GM23248 (cell line): ENCODE measurements around the gene CSH1. TPM values are rescaled to one million over a fixed set of nuclear protein-coding genes. Genes with fewer than 3 reads are reported as not detected.

Experiments
- DNase-seq: peaks from one replicate; pipeline ENCODE4 v3.0.0-alpha.2; 2015
- H2AFZ ChIP-seq: fragments of 200-600 bp; sonication (generic); 2 replicates; pipeline ENCODE4 v1.6.1; 2016; ENCODE audit warnings: antibody characterized with exemption
- H3F3A ChIP-seq: fragments of 200-600 bp; sonication (generic); 2 replicates; pipeline ENCODE4 v1.6.1; 2016; ENCODE audit warnings: mild to moderate bottlenecking, antibody characterized with exemption, mixed run types; ENCODE audit not compliant: insufficient read depth
- H3K27ac ChIP-seq: fragments of 200-600 bp; sonication (generic); 2 replicates; pipeline ENCODE4 v1.5.1; 2016; ENCODE audit warnings: mild to moderate bottlenecking
- H3K27me3 ChIP-seq: fragments of 200-600 bp; sonication (generic); replicated peaks from 2 replicates; pipeline ENCODE4 v1.6.1; 2016; ENCODE audit warnings: mild to moderate bottlenecking; ENCODE audit not compliant: insufficient read depth
- H3K36me3 ChIP-seq: fragments of 200-600 bp; sonication (generic); 2 replicates; pipeline ENCODE4 v1.6.1; 2016; ENCODE audit warnings: low read depth, mild to moderate bottlenecking
- H3K4me1 ChIP-seq: fragments of 200-600 bp; sonication (generic); 2 replicates; pipeline ENCODE4 v1.6.1; 2016; ENCODE audit warnings: mild to moderate bottlenecking; ENCODE audit not compliant: insufficient read depth
- H3K4me2 ChIP-seq: fragments of 200-600 bp; sonication (generic); one replicate; pipeline ENCODE4 v1.6.1; 2016; ENCODE audit warnings: mild to moderate bottlenecking; ENCODE audit not compliant: unreplicated experiment
- H3K4me3 ChIP-seq: fragments of 200-600 bp; sonication (generic); 2 replicates; pipeline ENCODE4 v1.5.1; 2016; ENCODE audit warnings: mild to moderate bottlenecking
- H3K79me2 ChIP-seq: fragments of 200-600 bp; sonication (generic); 2 replicates; pipeline ENCODE4 v1.6.1; 2016; ENCODE audit warnings: mild to moderate bottlenecking; ENCODE audit not compliant: insufficient read depth
- H3K9ac ChIP-seq: fragments of 200-600 bp; sonication (generic); 2 replicates; pipeline ENCODE4 v1.6.1; 2016; ENCODE audit warnings: mild to moderate bottlenecking
- H3K9me2 ChIP-seq: fragments of 200-600 bp; sonication (generic); 2 replicates; pipeline ENCODE4 v1.6.1; 2016; ENCODE audit warnings: mixed run types, mild to moderate bottlenecking, moderate library complexity; ENCODE audit not compliant: insufficient read depth
- H3K9me3 ChIP-seq: fragments of 200-600 bp; sonication (generic); one replicate; pipeline ENCODE4 v1.6.1; 2017; ENCODE audit warnings: low read depth
- H4K20me1 ChIP-seq: fragments of 200-600 bp; sonication (generic); 2 replicates; pipeline ENCODE4 v1.6.0; 2016; ENCODE audit not compliant: insufficient read depth
- EZH2 ChIP-seq: fragments of 200-600 bp; sonication (generic); IDR thresholded peaks from 2 replicates; pipeline ENCODE4 v1.6.1; 2018; ENCODE audit warnings: antibody characterized with exemption, mild to moderate bottlenecking; ENCODE audit not compliant: insufficient read depth, poor library complexity, severe bottlenecking
- EZH2phosphoT487 ChIP-seq: fragments of 200-600 bp; sonication (generic); IDR thresholded peaks from 2 replicates; pipeline ENCODE4 v1.6.1; 2018; ENCODE audit warnings: antibody characterized with exemption, moderate library complexity, mild to moderate bottlenecking, low read depth; ENCODE audit not compliant: insufficient read depth
- WGBS, 2 experiments: methylation state at CpG; one replicate each; pipeline ENCODE4 v1.1.6; 2015 to 2017; ENCODE audit warnings: low lambda C conversion rate in 2 of 2, low coverage in 1 of 2; ENCODE audit errors: missing lambda C conversion rate in 2 of 2; 5-methylcytosine and 5-hydroxymethylcytosine counted together
- in situ Hi-C: fragments of 300-500 bp; cut with MboI; formaldehyde crosslinking; loops from 2 replicates; pipeline ENCODE4 v1.15.0; 2020
- polyA plus RNA-seq: library from polyadenylated mRNA; unstranded; fragments of >200 nt; fragmentation: Nextera tagmentation; extraction: Ambion mirVana; gene quantifications from 2 replicates; pipeline ENCODE4 v1.2.1, GENCODE V29; 2016
- total RNA-seq: library from RNA; depleted of rRNA; stranded (reverse); fragments of >200 nt; shearing (Covaris generic); gene quantifications from 2 replicates; pipeline ENCODE4 v1.2.3, GENCODE V29; 2014

CSH1 gene
- total and polyA plus RNA-seq, 2 experiments from 2014 or later: not detected

DNA sequence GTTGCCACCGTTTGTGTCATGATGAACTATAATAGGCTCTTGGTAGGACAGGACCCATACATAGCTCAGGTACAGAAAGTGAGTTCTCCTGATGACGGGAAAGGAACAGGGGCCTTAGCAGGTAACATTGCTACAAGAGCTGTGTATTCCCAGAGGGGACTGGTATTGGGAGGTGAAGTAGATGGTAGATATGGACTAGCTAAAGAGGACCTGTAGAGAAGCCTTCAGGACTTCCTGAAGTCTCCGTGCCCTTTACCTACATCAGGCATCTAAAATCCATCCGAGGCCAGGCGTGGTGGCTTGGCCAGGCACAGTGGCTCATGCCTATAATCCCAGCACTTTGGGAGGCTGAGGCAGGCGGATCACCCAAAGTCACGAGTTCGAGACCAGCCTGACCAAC, 41.2 kb downstream of the CSH1 start:
- WGBS, 2 experiments: 62 to 69% methylated on average over 8 of the region's 8 CpGs
- in situ Hi-C loops: no loop called here
- no peak overlapping the region for H3K9ac ChIP-seq

DNA sequence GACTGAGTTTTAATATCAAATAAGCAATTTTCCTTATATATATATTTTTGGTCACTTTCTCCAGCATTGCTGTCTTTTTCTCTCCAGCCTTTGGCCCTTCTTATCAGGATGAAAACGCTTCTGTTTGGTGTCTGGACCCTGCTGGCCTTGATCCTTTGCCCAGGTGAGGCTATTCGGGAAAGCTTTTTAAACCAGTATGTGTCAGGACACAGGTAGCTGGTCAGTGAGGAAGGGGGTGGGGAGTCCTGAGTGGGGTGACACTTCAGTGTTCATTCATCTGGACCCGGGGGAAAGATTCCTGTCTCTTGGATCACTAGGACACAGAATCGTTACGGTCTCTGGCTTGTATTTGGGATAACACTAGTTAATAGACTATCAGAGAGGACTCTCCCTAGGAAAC, 41.7 kb downstream of the CSH1 start:
- H3K9me2 ChIP-seq: no peaks in the 10 kb centered on the region
- H3F3A ChIP-seq: no peaks in the 10 kb centered on the region
- no peak for DNase-seq
- H3K36me3 ChIP-seq: no peaks in the 10 kb centered on the region
- TF ChIP-seq EZH2 (no peak), EZH2phosphoT487 (no peak)
- WGBS, 2 experiments: 70 to 80% methylated on average over 5 of the region's 5 CpGs
- H4K20me1 ChIP-seq: no peaks in the 10 kb centered on the region
- H3K9me3 ChIP-seq: no peaks in the 10 kb centered on the region
- H3K27ac ChIP-seq: no peak overlapping the region
- in situ Hi-C loops: no loop called here
- no peak overlapping the region for H2AFZ ChIP-seq
- no peak overlapping the region for H3K4me2 ChIP-seq
- no peak overlapping the region for H3K4me3 ChIP-seq
- H3K9ac ChIP-seq: no peak overlapping the region
- no peaks in the 10 kb centered on the region for H3K79me2 ChIP-seq
- H3K27me3 ChIP-seq: peaks cover 4% of the 10 kb centered on the region; the same call in 1 of the 2 replicates
- no peaks in the 10 kb centered on the region for H3K4me1 ChIP-seq

More for the DNA sequence above, 41.2 kb downstream of the CSH1 start:
- H3K27ac ChIP-seq: no peak overlapping the region
- no peaks in the 10 kb centered on the region for H3K9me3 ChIP-seq
- peaks cover 4% of the 10 kb centered on the region; the same call in 1 of the 2 replicates for H3K27me3 ChIP-seq
- H3K4me2 ChIP-seq: no peak overlapping the region
- TF ChIP-seq EZH2: no peak
- no peak for TF ChIP-seq EZH2phosphoT487
- H3K9me2 ChIP-seq: no peaks in the 10 kb centered on the region
- H2AFZ ChIP-seq: no peak overlapping the region
- H3K36me3 ChIP-seq: no peaks in the 10 kb centered on the region
- H3F3A ChIP-seq: no peaks in the 10 kb centered on the region
- no peaks in the 10 kb centered on the region for H4K20me1 ChIP-seq
- H3K4me3 ChIP-seq: no peak overlapping the region
- no peak for DNase-seq
- no peaks in the 10 kb centered on the region for H3K79me2 ChIP-seq
- no peaks in the 10 kb centered on the region for H3K4me1 ChIP-seq

DNA sequence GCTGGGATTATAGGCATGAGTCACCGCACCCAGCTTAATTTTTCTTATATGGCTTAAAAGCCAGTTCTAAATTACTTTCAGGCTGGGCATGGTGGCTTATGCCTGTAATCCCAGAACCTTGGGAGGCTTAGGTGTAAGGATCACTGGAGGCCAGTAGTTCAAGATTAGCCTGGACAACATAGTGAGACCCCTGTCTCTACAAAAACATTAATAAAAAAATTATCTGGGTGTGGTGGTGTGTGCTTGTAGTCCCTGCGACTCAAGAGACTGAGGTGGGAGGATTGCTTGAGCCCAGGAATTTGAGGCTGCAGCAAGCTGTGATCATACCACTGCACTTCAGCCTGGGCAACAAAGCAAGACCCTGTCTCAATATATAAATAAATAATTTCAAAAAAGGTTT, 43.1 kb downstream of the CSH1 start:
- in situ Hi-C loops: no loop called here
- Histone ChIP-seq H3K9me3 (no peaks in the 10 kb centered on the region), H3K79me2 (no peaks in the 10 kb centered on the region), H3K27ac (no peak overlapping the region), H2AFZ (no peak overlapping the region), H3K36me3 (no peaks in the 10 kb centered on the region), H4K20me1 (no peaks in the 10 kb centered on the region), H3K9ac (no peak overlapping the region), H3K4me1 (peaks cover 4% of the 10 kb centered on the region; the same call in 1 of the 2 replicates), H3K9me2 (no peaks in the 10 kb centered on the region), H3K4me3 (no peak overlapping the region), H3K4me2 (no peak overlapping the region), H3F3A (no peaks in the 10 kb centered on the region), H3K27me3 (no peaks in the 10 kb centered on the region; the same call in 1 of the 2 replicates)
- no peak for TF ChIP-seq EZH2
- TF ChIP-seq EZH2phosphoT487: no peak
- DNase-seq: no peak
- WGBS, 2 experiments: 98% methylated on average over 2 of the region's 2 CpGs

DNA sequence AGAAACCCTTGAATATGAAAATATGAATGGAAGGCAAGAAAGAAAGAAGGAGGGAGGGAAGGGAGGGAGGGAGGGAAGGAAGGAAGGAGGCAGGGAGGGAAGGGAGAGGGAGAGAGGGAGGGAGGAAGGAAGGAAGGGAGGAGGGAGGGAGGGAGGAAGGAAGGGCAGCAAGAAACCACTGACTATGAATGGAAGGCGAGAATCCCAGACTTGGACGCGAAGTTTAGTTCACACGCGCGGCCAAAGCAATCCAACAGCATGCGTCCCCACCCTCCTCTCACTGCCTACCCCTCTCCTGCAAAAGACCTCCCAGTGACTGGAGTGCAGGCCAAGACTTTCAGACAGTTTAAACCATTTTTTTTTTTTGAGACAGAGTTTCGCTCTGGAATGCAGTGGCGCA, 46.0 kb downstream of the CSH1 start:
- H3K36me3 ChIP-seq: no peaks in the 10 kb centered on the region
- no peaks in the 10 kb centered on the region for H3K79me2 ChIP-seq
- H2AFZ ChIP-seq: no peak overlapping the region
- H3K27me3 ChIP-seq: no peaks in the 10 kb centered on the region; the same call in 1 of the 2 replicates
- H4K20me1 ChIP-seq: no peaks in the 10 kb centered on the region
- no peak overlapping the region for H3K4me3 ChIP-seq
- WGBS, 2 experiments: 95 to 96% methylated on average over 4 to 9 of the region's 9 CpGs
- H3K9me3 ChIP-seq: no peaks in the 10 kb centered on the region
- H3F3A ChIP-seq: no peaks in the 10 kb centered on the region
- H3K4me2 ChIP-seq: no peak overlapping the region
- in situ Hi-C loops: no loop called here
- no peak for DNase-seq
- peaks cover 4% of the 10 kb centered on the region; the same call in 1 of the 2 replicates for H3K4me1 ChIP-seq
- TF ChIP-seq EZH2: no peak
- no peak for TF ChIP-seq EZH2phosphoT487
- H3K9ac ChIP-seq: no peak overlapping the region
- H3K27ac ChIP-seq: no peak overlapping the region
- H3K9me2 ChIP-seq: no peaks in the 10 kb centered on the region
